GM12892 (cell line): ENCODE results near the gene LGALSL.

Experiments used
- POLR2A ChIP-seq: IDR thresholded peaks from 2 replicates; pipeline ENCODE4 v1.6.1; 2011; ENCODE audit warnings: low read depth, low read length, control low read depth
- POLR2AphosphoS5 ChIP-seq: IDR thresholded peaks from 2 replicates; pipeline ENCODE4 v1.6.1; 2011; ENCODE audit warnings: low read depth, low read length, control low read depth
- TAF1 ChIP-seq: IDR thresholded peaks from 2 replicates; pipeline ENCODE4 v1.6.1; 2011; ENCODE audit warnings: low read depth, mild to moderate bottlenecking, control low read depth, low read length, borderline replicate concordance

GRCh38 chr2:64498438-64498837, 44.5 kb downstream of the LGALSL start:
- TF ChIP-seq POLR2A (no peak), POLR2AphosphoS5 (no peak), TAF1 (no peak)
